OCI-LY1 (cell line): ENCODE results near the gene CD300A.

ENCODE experiments used
- H2AFZ ChIP-seq: fragments of 200-600 bp; sonication (generic), shearing (Covaris generic); 2 replicates; pipeline ENCODE4 v1.6.0; 2014; ENCODE audit warnings: antibody characterized with exemption, mild to moderate bottlenecking, low read length
- H3F3A ChIP-seq: fragments of 200-600 bp; sonication (generic), shearing (Covaris generic); 2 replicates; pipeline ENCODE4 v1.6.0; 2014; ENCODE audit warnings: mild to moderate bottlenecking, antibody characterized with exemption, low read length, moderate library complexity; ENCODE audit not compliant: insufficient read depth
- H3K27ac ChIP-seq: fragments of 200-600 bp; sonication (generic); 2 replicates; pipeline ENCODE4 v1.5.1; 2014; ENCODE audit warnings: low read length, mixed run types, mild to moderate bottlenecking, low read depth; ENCODE audit not compliant: poor library complexity, severe bottlenecking
- H3K27me3 ChIP-seq: fragments of 200-600 bp; sonication (generic); 2 replicates; pipeline ENCODE4 v1.6.0; 2014; ENCODE audit warnings: antibody characterized with exemption, mild to moderate bottlenecking, low read length, moderate library complexity; ENCODE audit not compliant: insufficient read depth
- H3K36me3 ChIP-seq: fragments of 200-600 bp; sonication (generic); 2 replicates; pipeline ENCODE4 v1.6.1; 2014; ENCODE audit warnings: mild to moderate bottlenecking, antibody characterized with exemption, low read length, moderate library complexity, mixed read lengths; ENCODE audit not compliant: insufficient read depth
- H3K4me1 ChIP-seq: fragments of 200-600 bp; sonication (generic); 2 replicates; pipeline ENCODE4 v1.5.1; 2014; ENCODE audit warnings: mild to moderate bottlenecking, low read length, moderate library complexity; ENCODE audit not compliant: insufficient read depth, severe bottlenecking
- H3K4me2 ChIP-seq: fragments of 200-600 bp; sonication (generic), shearing (Covaris generic); 2 replicates; pipeline ENCODE4 v1.6.1; 2014; ENCODE audit warnings: low read length
- H3K4me3 ChIP-seq: fragments of 200-600 bp; sonication (generic); 2 replicates; pipeline ENCODE4 v1.5.1; 2014; ENCODE audit warnings: low read length, low read depth, mild to moderate bottlenecking, mixed read lengths; ENCODE audit not compliant: poor library complexity, severe bottlenecking
- H3K79me2 ChIP-seq: fragments of 200-600 bp; shearing (Covaris generic); 2 replicates; pipeline ENCODE4 v1.6.1; 2016; ENCODE audit warnings: mixed run types, low read length, mixed read lengths; ENCODE audit not compliant: insufficient read depth
- H3K9ac ChIP-seq: fragments of 200-600 bp; sonication (generic), shearing (Covaris generic); 2 replicates; pipeline ENCODE4 v1.6.1; 2014; ENCODE audit warnings: mild to moderate bottlenecking, low read length, mixed read lengths
- H3K9me2 ChIP-seq: fragments of 200-600 bp; sonication (generic), shearing (Covaris generic); 2 replicates; pipeline ENCODE4 v1.6.1; 2014; ENCODE audit warnings: low read depth, mild to moderate bottlenecking, low read length, mixed read lengths
- H3K9me3 ChIP-seq: fragments of 200-600 bp; shearing (Covaris generic); 2 replicates; pipeline ENCODE4 v1.6.1; 2014; ENCODE audit warnings: low read length, mixed read lengths
- H4K20me1 ChIP-seq: fragments of 200-600 bp; sonication (generic), shearing (Covaris generic); 2 replicates; pipeline ENCODE4 v1.6.0; 2016; ENCODE audit warnings: mild to moderate bottlenecking, low read length; ENCODE audit not compliant: insufficient read depth
- CTCF ChIP-seq: fragments of 200-600 bp; sonication (generic), shearing (Covaris generic); IDR thresholded peaks from 2 replicates; pipeline ENCODE4 v1.5.1; 2017; ENCODE audit warnings: mild to moderate bottlenecking, antibody characterized with exemption, low read length, moderate library complexity, mixed read lengths
- EZH2 ChIP-seq: fragments of 200-600 bp; sonication (generic), shearing (Covaris generic); IDR thresholded peaks from 2 replicates; pipeline ENCODE4 v1.8.0; 2017; ENCODE audit warnings: borderline replicate concordance, mixed run types, mild to moderate bottlenecking, antibody characterized with exemption, low read length, moderate library complexity, mixed read lengths

CD300A gene

GRCh38 chr17:74478420-74479100 is 12.1 kb downstream of the CD300A start:
- Histone ChIP-seq H3K9ac (no peak overlapping the region), H2AFZ (no peak overlapping the region), H4K20me1 (no peaks in the 10 kb centered on the region), H3K4me2 (no peak overlapping the region), H3K4me3 (no peak overlapping the region), H3K9me3 (no peaks in the 10 kb centered on the region), H3K9me2 (no peaks in the 10 kb centered on the region), H3F3A (no peaks in the 10 kb centered on the region), H3K4me1 (no peaks in the 10 kb centered on the region), H3K36me3 (no peaks in the 10 kb centered on the region), H3K27me3 (0 out of 2 replicates have a peak, but pooled peaks cover 10% of the 10 kb centered on the region), H3K79me2 (no peaks in the 10 kb centered on the region), H3K27ac (no peak overlapping the region)
- TF ChIP-seq CTCF, result no peak
- no peak for TF ChIP-seq EZH2

GRCh38 chr17:74480290-74480689 is 13.9 kb downstream of the CD300A start:
- no peak overlapping the region for H3K9ac ChIP-seq
- H3F3A ChIP-seq, result no peaks in the 10 kb centered on the region
- H3K9me3 ChIP-seq, result no peaks in the 10 kb centered on the region
- H3K27me3 ChIP-seq, result 0 out of 2 replicates have a peak, but pooled peaks cover 10% of the 10 kb centered on the region
- H4K20me1 ChIP-seq, result no peaks in the 10 kb centered on the region
- H3K9me2 ChIP-seq, result no peaks in the 10 kb centered on the region
- H3K27ac ChIP-seq, result no peak overlapping the region
- H3K36me3 ChIP-seq, result no peaks in the 10 kb centered on the region
- TF ChIP-seq EZH2 (no peak), CTCF (no peak)
- H3K4me2 ChIP-seq, result no peak overlapping the region
- H3K4me1 ChIP-seq, result no peaks in the 10 kb centered on the region
- H2AFZ ChIP-seq, result no peak overlapping the region
- no peak overlapping the region for H3K4me3 ChIP-seq
- no peaks in the 10 kb centered on the region for H3K79me2 ChIP-seq

- TF ChIP-seq CTCF (no peak), EZH2 (no peak)
- Histone ChIP-seq H3K36me3 (no peaks in the 10 kb centered on the region), H2AFZ (no peak overlapping the region), H3F3A (no peaks in the 10 kb centered on the region), H4K20me1 (no peaks in the 10 kb centered on the region), H3K4me2 (no peak overlapping the region), H3K9me3 (no peaks in the 10 kb centered on the region), H3K9ac (no peak overlapping the region), H3K27ac (no peak overlapping the region), H3K4me3 (no peak overlapping the region), H3K27me3 (0 out of 2 replicates have a peak, but pooled peaks cover 4% of the 10 kb centered on the region), H3K9me2 (no peaks in the 10 kb centered on the region), H3K79me2 (no peaks in the 10 kb centered on the region), H3K4me1 (no peaks in the 10 kb centered on the region)
Observed at GRCh38 chr17:74481621-74482020, 15.2 kb downstream of the CD300A start.
